Stomach (tissue), 9 donors: ENCODE data around the gene GULP1. TPM values are rescaled to one million over a fixed set of nuclear protein-coding genes. Genes with fewer than 3 reads are reported as not detected.
"Not testable (repeated sequence)": the region's sequence is repeated elsewhere in the genome, so short reads cannot be mapped to it uniquely, and the experiment has no call there.

Source experiments
- DNase-seq, 2 donors: peaks; one replicate each; pipeline versions ENCODE4 v3.0.0 to v3.0.0-alpha.2; 2013 to 2019
- H3K27ac ChIP-seq, 5 donors: fragments of 200-600 bp in 4 of 5; sonication (generic) in 4 of 5; one replicate each; pipeline ENCODE4 v1.5.1; 2013 to 2019; ENCODE audit warnings: mild to moderate bottlenecking in 1 of 5, moderate library complexity in 1 of 5
- H3K27me3 ChIP-seq, 3 donors: fragments of 200-600 bp; sonication (generic); one replicate each; pipeline ENCODE4 v1.5.1; 2017 to 2019; ENCODE audit warnings: mixed run types in 1 of 3
- H3K36me3 ChIP-seq, 4 donors: fragments of 200-600 bp; sonication (generic); 1 replicate in 3 of 4; 2 replicates in 1 of 4; pipeline ENCODE4 v1.5.1; 2016 to 2019
- H3K4me1 ChIP-seq, 4 donors: fragments of 200-600 bp; sonication (generic); one replicate each; pipeline ENCODE4 v1.5.1; 2016 to 2019
- H3K4me3 ChIP-seq, 4 donors: fragments of 200-600 bp; sonication (generic) in 3 of 4; one replicate each; pipeline ENCODE4 v1.5.1; 2016 to 2019; ENCODE audit warnings: mild to moderate bottlenecking in 1 of 4
- H3K9me3 ChIP-seq, 4 donors: fragments of 200-600 bp; sonication (generic); one replicate each; pipeline ENCODE4 v1.5.1; 2016 to 2019
- EP300 ChIP-seq: sonication (generic); formaldehyde crosslinking; IDR thresholded peaks from one replicate; pipeline ENCODE4 v1.6.1; 2017; ENCODE audit warnings: antibody characterized with exemption
- POLR2A ChIP-seq, 4 donors: fragments of 450-650 bp; IDR thresholded peaks; one replicate each; pipeline ENCODE4 v1.6.1; 2016; ENCODE audit warnings: antibody characterized with exemption in 4 of 4, control low read depth in 2 of 4, mild to moderate bottlenecking in 1 of 4, moderate library complexity in 1 of 4
- POLR2AphosphoS5 ChIP-seq, 3 donors: sonication (generic); formaldehyde crosslinking; IDR thresholded peaks; one replicate each; pipeline ENCODE4 v1.6.1; 2016; ENCODE audit warnings: antibody characterized with exemption in 3 of 3
- WGBS, 5 donors: extraction: QIAGEN DNeasy Blood & Tissue Kit in 3 of 5; methylation state at CpG; one replicate each; pipeline versions ENCODE4 v1.1.5 to v1.1.7; 2013 to 2018; 5-methylcytosine and 5-hydroxymethylcytosine counted together
- intact Hi-C: fragments of 100-400 bp; cut with DNase I; formaldehyde crosslinking; loops from one replicate; pipeline ENCODE4 v1.15.1; 2023; ENCODE audit warnings: low total_unique reads
- polyA plus RNA-seq, 3 donors: library from polyadenylated mRNA; stranded (reverse); fragments of 200-250 nt; gene quantifications; one replicate each; pipeline ENCODE4 v1.2.3, GENCODE V29; 2013
- total RNA-seq, 5 donors: library from RNA; depleted of rRNA; stranded (reverse); fragments of >200 nt; gene quantifications; one replicate each; pipeline versions ENCODE4 v1.1.0 to v1.2.3, GENCODE V29; 2014 to 2016
- TF ChIP-seq, protein P1 (sequence below), 7 experiments: fragments of 450-650 bp in 4 of 7; fragments of 200-600 bp in 3 of 7; sonication (generic) in 3 of 7; IDR thresholded peaks; one replicate each; pipeline ENCODE4 v1.5.1; 2016 to 2019; ENCODE audit warnings: antibody characterized with exemption in 7 of 7, control low read depth in 2 of 7, mild to moderate bottlenecking in 1 of 7
- donor health status: healthy with polysubstance abuse.
- donor health status: Bipolar disorder and iron deficiency.
- donor health status: healthy.

GULP1 gene
- total and polyA plus RNA-seq, 8 donors = 4.9 to 179 (median 32.8) TPM

DNA sequence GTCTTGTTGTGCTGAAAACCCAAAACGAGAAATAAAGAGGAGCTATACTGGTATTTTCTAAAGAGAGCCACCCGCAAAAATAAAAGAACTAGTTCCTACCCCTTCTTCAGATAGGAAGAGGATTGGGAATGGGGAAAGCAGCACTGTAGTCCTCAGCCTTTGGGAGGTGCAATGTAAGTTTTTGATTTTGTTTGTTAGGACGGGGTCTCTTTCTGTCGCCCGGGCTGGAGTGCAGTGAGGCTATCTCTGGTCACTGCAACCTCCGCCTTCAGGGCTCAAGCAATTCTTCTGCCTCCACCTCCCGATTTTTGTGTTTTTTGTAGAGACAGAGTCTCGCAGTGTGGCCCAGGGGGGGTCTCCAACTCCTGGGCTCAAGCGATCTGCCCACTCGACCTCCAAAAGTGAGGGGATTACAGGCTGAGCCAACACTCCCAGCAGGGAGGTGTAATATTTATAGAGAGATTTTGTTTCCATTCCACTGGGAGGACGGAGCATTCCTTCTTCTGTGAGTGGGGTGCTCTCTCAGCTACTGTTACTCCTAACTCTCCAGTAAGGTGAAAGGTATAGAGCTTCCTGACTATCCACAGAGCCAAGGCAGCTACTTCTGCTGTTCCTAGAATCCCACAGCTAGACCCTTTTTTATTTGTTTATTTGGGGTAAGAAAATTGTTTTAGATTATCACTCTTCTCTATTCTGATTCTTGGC, 13.1 kb upstream of the GULP1 start:
- DNase-seq = no peak
- intact Hi-C loops = no loop called here
- no peaks in the 10 kb centered on the region for H3K27me3 ChIP-seq
- TF ChIP-seq, protein P1, sequence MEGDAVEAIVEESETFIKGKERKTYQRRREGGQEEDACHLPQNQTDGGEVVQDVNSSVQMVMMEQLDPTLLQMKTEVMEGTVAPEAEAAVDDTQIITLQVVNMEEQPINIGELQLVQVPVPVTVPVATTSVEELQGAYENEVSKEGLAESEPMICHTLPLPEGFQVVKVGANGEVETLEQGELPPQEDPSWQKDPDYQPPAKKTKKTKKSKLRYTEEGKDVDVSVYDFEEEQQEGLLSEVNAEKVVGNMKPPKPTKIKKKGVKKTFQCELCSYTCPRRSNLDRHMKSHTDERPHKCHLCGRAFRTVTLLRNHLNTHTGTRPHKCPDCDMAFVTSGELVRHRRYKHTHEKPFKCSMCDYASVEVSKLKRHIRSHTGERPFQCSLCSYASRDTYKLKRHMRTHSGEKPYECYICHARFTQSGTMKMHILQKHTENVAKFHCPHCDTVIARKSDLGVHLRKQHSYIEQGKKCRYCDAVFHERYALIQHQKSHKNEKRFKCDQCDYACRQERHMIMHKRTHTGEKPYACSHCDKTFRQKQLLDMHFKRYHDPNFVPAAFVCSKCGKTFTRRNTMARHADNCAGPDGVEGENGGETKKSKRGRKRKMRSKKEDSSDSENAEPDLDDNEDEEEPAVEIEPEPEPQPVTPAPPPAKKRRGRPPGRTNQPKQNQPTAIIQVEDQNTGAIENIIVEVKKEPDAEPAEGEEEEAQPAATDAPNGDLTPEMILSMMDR (IDR thresholded peaks at IDR 0.05) = no peak
- TF ChIP-seq POLR2A (IDR thresholded peaks at IDR 0.05) = no peak
- TF ChIP-seq POLR2AphosphoS5 (IDR thresholded peaks at IDR 0.05) = no peak
- no peaks in the 10 kb centered on the region for H3K36me3 ChIP-seq
- no peaks in the 10 kb centered on the region for H3K9me3 ChIP-seq
- H3K4me1 ChIP-seq = peaks cover 0 to 11% (median 4%) of the 10 kb centered on the region in 4 donors
- no peak overlapping the region for H3K27ac ChIP-seq
- H3K4me3 ChIP-seq = no peak overlapping the region
- 72 to 81% (median 75%) methylated on average over 11 of the region's 11 CpGs for WGBS, 5 donors

DNA sequence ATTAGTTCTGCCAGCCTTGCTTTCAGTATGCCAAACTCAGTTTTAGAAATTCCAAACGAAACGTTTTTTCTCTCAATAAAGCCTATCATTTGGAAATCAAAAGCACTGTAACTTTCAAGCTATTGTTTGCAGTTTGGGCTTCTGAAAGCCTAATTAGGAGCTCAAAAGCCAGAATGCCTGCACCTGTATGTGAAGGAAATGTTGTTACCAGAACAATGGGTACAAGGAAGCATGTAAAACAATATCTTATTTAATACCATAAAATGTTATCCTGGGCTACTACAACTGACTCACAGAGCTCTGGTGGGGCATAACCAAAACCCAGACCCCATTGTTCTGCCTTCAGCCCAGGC, 12.6 kb upstream of the GULP1 start:
- DNase-seq = no peak
- WGBS, 5 donors = 16 to 31% (median 18%) methylated on average over 2 of the region's 2 CpGs
- Histone ChIP-seq H3K27ac (no peak overlapping the region), H3K4me1 (peaks cover 0 to 11% (median 4%) of the 10 kb centered on the region in 4 donors), H3K9me3 (no peaks in the 10 kb centered on the region), H3K27me3 (no peaks in the 10 kb centered on the region), H3K4me3 (no peak overlapping the region), H3K36me3 (no peaks in the 10 kb centered on the region)
- intact Hi-C loops = no loop called here
- TF ChIP-seq POLR2AphosphoS5 (IDR thresholded peaks at IDR 0.05) = no peak

DNA sequence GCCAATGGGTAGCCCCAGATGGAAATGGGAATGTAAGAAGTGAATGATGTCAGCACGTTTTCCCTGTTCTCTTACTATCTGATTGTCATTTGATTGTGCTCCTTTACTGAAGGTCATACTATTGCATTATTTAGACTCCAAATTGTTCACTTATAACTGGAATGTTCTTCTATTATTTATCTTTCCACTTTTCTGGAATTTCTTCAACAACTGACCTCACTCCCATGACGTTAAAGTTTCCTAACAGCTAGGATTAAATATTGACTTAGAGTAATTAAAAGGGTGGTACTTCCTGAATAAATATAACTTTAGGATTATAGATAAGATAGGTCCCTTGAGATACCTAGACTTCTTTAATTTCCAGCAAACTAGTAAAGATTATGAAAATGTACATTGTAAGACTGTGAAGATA, 10.9 kb upstream of the GULP1 start:
- peak in 1 of 2 donors; percentile 15 for DNase-seq
- 13 to 34% (median 24%) methylated on average over 2 of the region's 2 CpGs for WGBS, 5 donors
- Histone ChIP-seq H3K36me3 (no peaks in the 10 kb centered on the region), H3K4me1 (peaks cover 0 to 27% (median 8%) of the 10 kb centered on the region in 4 donors), H3K27ac (peak overlapping the region in 2 of 5 donors; percentile 19 to 23), H3K9me3 (no peaks in the 10 kb centered on the region), H3K4me3 (no peak overlapping the region), H3K27me3 (no peaks in the 10 kb centered on the region)
- intact Hi-C loops = no loop called here
- TF ChIP-seq POLR2AphosphoS5 (IDR thresholded peaks at IDR 0.05) (peak in 1 of 3 donors; percentile 30), POLR2A (IDR thresholded peaks at IDR 0.05) (no peak)

DNA sequence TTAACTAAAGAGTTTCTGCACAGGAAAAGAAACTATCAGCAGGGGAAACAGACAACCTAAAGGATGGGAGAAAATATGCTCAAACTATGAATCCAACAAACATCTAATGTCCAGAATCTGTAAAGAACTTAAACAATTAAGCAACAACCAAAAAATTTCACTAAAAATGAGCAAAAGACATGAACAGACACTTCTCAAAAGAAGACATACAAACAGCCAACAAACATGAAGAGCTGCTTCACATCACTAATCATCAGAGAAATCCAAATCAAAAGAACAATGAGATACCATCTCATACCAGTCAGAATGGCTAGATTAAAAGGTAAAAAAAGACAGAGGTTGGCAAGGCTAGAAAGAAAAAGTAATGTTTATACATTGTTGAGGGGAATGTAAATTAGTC, 8.8 kb upstream of the GULP1 start:
- intact Hi-C loops = no loop called here
- TF ChIP-seq POLR2A (IDR thresholded peaks at IDR 0.05) = no peak
- no peak for TF ChIP-seq EP300
- TF ChIP-seq POLR2AphosphoS5 (IDR thresholded peaks at IDR 0.05) = no peak
- TF ChIP-seq, protein P1 (IDR thresholded peaks at IDR 0.05) = no peak
- Histone ChIP-seq H3K27ac (no peak overlapping the region), H3K9me3 (no peaks in the 10 kb centered on the region), H3K4me3 (no peak overlapping the region), H3K36me3 (no peaks in the 10 kb centered on the region), H3K4me1 (peaks cover 0 to 30% (median 9%) of the 10 kb centered on the region in 4 donors), H3K27me3 (no peaks in the 10 kb centered on the region)
- no peak for DNase-seq

DNA sequence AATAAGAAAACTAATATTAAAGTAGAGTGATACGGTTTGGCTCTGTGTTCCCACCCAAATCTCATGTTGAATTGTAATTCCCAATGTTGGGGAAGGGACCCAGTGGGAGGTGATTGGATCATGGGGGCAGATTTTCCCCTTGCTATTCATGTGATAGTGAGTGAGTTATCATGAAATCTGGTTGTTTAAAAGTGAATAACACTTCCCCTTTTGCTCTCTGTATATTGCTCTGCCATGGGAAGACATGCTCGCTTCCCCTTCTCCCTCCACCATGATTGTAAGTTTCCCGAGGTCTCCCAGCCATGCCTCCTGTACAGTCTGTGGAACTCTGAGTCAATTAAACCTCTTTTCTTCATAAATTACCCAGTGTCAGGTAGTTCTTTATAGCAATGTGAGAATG, 7.4 kb upstream of the GULP1 start:
- H3K27me3 ChIP-seq, H3K9me3 ChIP-seq, DNase-seq, H3K4me3 ChIP-seq, intact Hi-C loops, H3K36me3 ChIP-seq: not testable (repeated sequence)
- 85 to 92% (median 91%) methylated on average over 3 of the region's 3 CpGs for WGBS, 5 donors
- Histone ChIP-seq H3K4me1 (peaks cover 0 to 21% (median 6%) of the 10 kb centered on the region in 4 donors), H3K27ac (peak overlapping the region in 4 of 5 donors; percentile 48 to 83 (median 71))

DNA sequence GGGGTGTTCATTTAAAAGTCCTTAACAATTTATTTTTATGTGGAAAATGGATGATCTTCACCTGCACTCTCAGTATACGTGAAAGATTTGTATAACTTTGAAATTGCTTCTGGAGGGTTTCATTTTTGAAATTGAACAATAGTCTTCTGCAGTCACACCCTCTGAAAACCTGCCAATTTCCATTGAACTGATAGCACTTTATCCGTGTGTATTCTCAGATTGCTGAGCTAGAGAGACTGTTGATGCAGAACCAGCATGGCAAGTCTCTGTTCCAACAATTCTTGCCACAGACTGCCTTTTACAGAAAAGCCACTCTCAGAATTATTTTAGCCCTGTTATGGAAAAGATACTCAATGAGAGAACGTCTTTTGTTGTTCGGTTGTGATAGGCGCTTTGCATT, 6.6 kb upstream of the GULP1 start:
- TF ChIP-seq POLR2AphosphoS5 (IDR thresholded peaks at IDR 0.05) = peak in 2 of 3 donors; percentile 60 to 87
- TF ChIP-seq EP300 = no peak
- peak; percentile 30 to 63 for DNase-seq
- no peaks in the 10 kb centered on the region for H3K27me3 ChIP-seq
- H3K36me3 ChIP-seq = no peaks in the 10 kb centered on the region
- H3K27ac ChIP-seq = peak overlapping the region; percentile 48 to 83 (median 72)
- intact Hi-C loops = no loop called here
- H3K4me3 ChIP-seq = no peak overlapping the region
- H3K4me1 ChIP-seq = peaks cover 0 to 22% (median 5%) of the 10 kb centered on the region in 4 donors
- no peaks in the 10 kb centered on the region for H3K9me3 ChIP-seq
- 24 to 46% (median 36%) methylated on average over 5 of the region's 5 CpGs for WGBS, 5 donors
